ENCODE data around the gene CLEC1A.

CLEC1A gene

DNA sequence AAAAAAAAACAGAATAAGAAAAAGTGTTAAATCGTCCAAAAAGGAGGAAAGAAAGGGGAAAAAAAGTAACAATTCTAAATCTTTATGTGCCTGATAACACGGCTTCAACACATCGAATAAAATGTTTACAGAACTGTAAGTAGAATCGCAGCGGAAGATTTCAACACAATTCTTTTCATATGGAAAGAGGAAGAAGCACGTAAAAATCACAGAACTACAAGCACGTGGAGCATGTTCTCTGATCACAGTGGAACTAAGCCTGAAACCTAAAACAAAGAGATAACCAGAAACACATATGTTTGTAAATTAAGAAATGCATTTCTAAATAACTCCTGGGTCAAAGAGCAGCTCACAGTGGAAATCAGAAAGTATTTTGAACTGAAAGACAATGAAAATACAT, 22.5 kb upstream of the CLEC1A start:
- Histone ChIP-seq H3K27ac (ENCODE audit: low read depth, low read length) (no peak overlapping the region), H3K27me3 (ENCODE audit: control insufficient read depth, insufficient read depth, low read length) (no peaks in the 10 kb centered on the region)

DNA sequence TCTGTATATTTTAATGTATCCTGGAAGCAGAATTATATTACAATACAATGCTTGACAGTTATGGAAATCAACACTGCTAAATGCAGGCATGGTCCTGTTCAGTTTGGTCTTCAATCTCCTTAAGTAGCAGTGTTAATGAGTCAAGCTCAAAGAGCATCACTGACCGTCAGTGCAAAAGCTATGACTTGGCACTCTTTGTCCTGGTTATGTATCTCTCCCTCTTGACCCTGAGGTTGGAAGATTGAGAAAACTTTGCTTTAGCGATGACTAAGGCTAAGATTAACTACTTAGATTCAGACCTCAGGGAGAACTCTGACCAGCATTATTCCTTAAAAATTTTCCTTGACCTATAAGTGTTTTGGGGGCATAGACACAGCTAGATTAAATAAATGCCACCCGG, 20.3 kb upstream of the CLEC1A start:
- no peaks in the 10 kb centered on the region for H3K4me1 ChIP-seq (ENCODE audit: control insufficient read depth, insufficient read depth, low read length)
- H3K36me3 ChIP-seq (ENCODE audit: control insufficient read depth, insufficient read depth, low read length), result no peaks in the 10 kb centered on the region
- no peak overlapping the region for H3K27ac ChIP-seq (ENCODE audit: low read depth, low read length)
- H3K4me3 ChIP-seq (ENCODE audit: low read length), result no peak overlapping the region
- no peak overlapping the region for H3K9ac ChIP-seq (ENCODE audit: low read length)
- H3K27me3 ChIP-seq (ENCODE audit: control insufficient read depth, insufficient read depth, low read length), result no peaks in the 10 kb centered on the region

More for the DNA sequence above, 22.5 kb upstream of the CLEC1A start:
- no peaks in the 10 kb centered on the region for H3K4me1 ChIP-seq (ENCODE audit: control insufficient read depth, insufficient read depth, low read length)
- H3K9ac ChIP-seq (ENCODE audit: low read length), result no peak overlapping the region
- H3K36me3 ChIP-seq (ENCODE audit: control insufficient read depth, insufficient read depth, low read length), result no peaks in the 10 kb centered on the region
- H3K4me3 ChIP-seq (ENCODE audit: low read length), result no peak overlapping the region

DNA sequence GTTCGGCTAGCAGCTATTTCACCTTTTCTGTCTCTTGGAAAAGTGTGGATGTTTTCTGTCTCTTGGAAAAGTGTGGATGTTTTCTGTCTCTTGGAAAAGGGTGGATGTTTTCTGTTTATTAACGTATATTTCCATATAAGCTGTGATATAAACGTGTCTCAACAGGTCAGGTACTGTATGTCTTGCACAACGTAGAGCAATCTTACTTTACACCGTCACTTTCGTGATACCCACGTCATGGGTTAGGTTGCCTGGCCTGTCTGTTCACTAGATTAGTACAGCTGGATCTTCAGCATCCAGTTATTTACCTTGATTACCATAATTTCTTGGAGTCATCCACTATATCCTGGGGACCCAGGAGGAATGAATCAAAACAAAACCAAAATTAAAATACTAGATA, 17.1 kb upstream of the CLEC1A start:
- no peaks in the 10 kb centered on the region for H3K4me1 ChIP-seq (ENCODE audit: control insufficient read depth, insufficient read depth, low read length)
- no peak overlapping the region for H3K4me3 ChIP-seq (ENCODE audit: low read length)
- H3K27ac ChIP-seq (ENCODE audit: low read depth, low read length), result no peak overlapping the region
- no peaks in the 10 kb centered on the region for H3K36me3 ChIP-seq (ENCODE audit: control insufficient read depth, insufficient read depth, low read length)
- no peaks in the 10 kb centered on the region for H3K27me3 ChIP-seq (ENCODE audit: control insufficient read depth, insufficient read depth, low read length)
- no peak overlapping the region for H3K9ac ChIP-seq (ENCODE audit: low read length)

DNA sequence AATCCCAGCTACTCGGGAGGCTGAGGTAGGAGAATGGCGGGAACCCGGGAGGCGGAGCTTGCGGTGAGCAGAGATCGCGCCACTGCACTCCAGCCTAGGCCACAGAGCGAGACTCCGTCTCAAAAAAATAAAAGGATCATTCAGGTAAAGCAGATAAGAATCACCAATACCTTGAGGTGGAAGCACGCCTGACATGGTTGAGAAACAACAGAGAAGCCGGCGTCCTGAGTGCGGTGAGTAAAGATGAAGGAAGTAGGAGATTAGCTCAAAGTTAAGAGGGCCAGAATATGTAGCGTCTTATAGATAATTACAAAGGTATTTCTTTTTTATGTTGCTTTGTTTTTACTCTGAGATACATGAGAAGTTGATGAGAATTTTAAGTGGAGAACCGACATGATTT, 16.5 kb upstream of the CLEC1A start:
- Histone ChIP-seq H3K27ac (ENCODE audit: low read depth, low read length) (no peak overlapping the region), H3K4me1 (ENCODE audit: control insufficient read depth, insufficient read depth, low read length) (no peaks in the 10 kb centered on the region), H3K9ac (ENCODE audit: low read length) (no peak overlapping the region), H3K4me3 (ENCODE audit: low read length) (no peak overlapping the region), H3K36me3 (ENCODE audit: control insufficient read depth, insufficient read depth, low read length) (no peaks in the 10 kb centered on the region), H3K27me3 (ENCODE audit: control insufficient read depth, insufficient read depth, low read length) (no peaks in the 10 kb centered on the region)

DNA sequence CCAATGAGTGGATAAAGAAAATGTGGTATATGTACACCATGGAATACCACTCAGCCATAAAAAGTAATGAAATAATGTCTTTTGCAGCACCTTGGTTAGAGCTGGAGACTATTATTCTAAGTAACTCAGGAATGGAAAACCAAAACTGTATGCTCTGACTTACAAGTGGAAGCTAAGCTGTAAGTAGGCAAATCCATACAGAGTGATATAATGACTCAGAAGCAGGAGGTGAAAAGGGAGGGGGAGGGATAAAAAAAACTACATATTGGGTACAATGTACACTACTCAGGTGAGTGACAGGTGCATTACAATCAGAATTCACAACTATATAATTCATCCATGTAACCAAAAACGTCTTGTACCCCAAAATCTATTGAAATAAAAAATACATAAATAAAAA, 15.1 kb upstream of the CLEC1A start:
- H3K4me1 ChIP-seq (ENCODE audit: control insufficient read depth, insufficient read depth, low read length), result no peaks in the 10 kb centered on the region
- H3K27me3 ChIP-seq (ENCODE audit: control insufficient read depth, insufficient read depth, low read length), result no peaks in the 10 kb centered on the region
- H3K36me3 ChIP-seq (ENCODE audit: control insufficient read depth, insufficient read depth, low read length), result no peaks in the 10 kb centered on the region
- H3K4me3 ChIP-seq (ENCODE audit: low read length), result no peak overlapping the region
- H3K9ac ChIP-seq (ENCODE audit: low read length), result no peak overlapping the region
- H3K27ac ChIP-seq (ENCODE audit: low read depth, low read length), result no peak overlapping the region

DNA sequence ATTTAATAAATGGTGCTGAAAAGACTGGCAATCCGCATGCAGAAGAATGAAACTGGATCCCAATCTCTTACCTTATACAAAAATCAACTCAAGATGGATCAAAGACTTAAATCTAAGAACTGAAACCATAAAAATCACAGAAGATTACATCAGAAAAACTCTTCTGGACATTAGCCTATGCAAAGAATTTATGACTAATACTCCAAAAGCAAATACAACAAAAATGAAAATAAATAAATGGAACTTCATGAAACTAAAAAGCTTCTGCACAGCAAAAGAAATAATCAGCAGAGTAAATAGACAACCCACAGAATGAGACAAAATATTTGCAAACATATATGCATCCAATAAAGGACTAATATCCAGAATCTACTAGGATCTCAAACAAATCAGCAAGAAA, 14.3 kb upstream of the CLEC1A start:
- Histone ChIP-seq H3K4me1 (ENCODE audit: control insufficient read depth, insufficient read depth, low read length) (no peaks in the 10 kb centered on the region), H3K27ac (ENCODE audit: low read depth, low read length) (no peak overlapping the region), H3K4me3 (ENCODE audit: low read length) (no peak overlapping the region), H3K27me3 (ENCODE audit: control insufficient read depth, insufficient read depth, low read length) (no peaks in the 10 kb centered on the region), H3K36me3 (ENCODE audit: control insufficient read depth, insufficient read depth, low read length) (no peaks in the 10 kb centered on the region), H3K9ac (ENCODE audit: low read length) (no peak overlapping the region)

GRCh38 chr12:10111451-10111850, 12.7 kb upstream of the CLEC1A start:
- H3K27me3 ChIP-seq (ENCODE audit: control insufficient read depth, insufficient read depth, low read length), result no peaks in the 10 kb centered on the region
- no peaks in the 10 kb centered on the region for H3K36me3 ChIP-seq (ENCODE audit: control insufficient read depth, insufficient read depth, low read length)
- no peak overlapping the region for H3K9ac ChIP-seq (ENCODE audit: low read length)

DNA sequence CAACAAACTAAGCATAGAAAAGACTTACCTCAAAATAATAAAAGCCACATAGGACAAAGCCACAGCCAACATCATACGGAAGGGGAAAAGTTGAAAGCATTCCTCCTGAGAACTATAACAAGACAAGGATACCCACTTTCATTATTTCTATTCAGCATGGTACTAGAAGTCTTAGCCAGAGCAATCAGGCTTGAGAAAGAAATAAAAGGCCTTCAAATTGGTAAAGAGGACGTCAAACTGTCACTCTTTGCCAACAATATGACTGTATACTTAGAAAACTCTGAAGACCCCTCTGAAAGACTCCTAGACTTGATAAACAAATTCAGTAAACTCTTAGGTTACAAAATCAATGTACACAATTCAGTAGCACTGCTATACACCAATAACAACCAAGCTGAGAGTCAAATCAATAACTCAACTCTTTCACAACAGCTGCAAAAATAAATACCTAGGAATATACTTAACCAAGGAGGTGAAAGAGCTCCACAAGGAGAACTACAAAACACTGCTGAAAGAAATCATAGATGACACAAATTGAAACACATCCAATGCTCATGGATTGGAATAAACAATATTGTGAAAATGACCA, 11.6 kb upstream of the CLEC1A start:
- H3K4me1 ChIP-seq (ENCODE audit: control insufficient read depth, insufficient read depth, low read length), result no peaks in the 10 kb centered on the region
- H3K4me3 ChIP-seq (ENCODE audit: low read length), result no peak overlapping the region
- H3K27me3 ChIP-seq (ENCODE audit: control insufficient read depth, insufficient read depth, low read length), result no peaks in the 10 kb centered on the region
- no peaks in the 10 kb centered on the region for H3K36me3 ChIP-seq (ENCODE audit: control insufficient read depth, insufficient read depth, low read length)
- H3K27ac ChIP-seq (ENCODE audit: low read depth, low read length), result no peak overlapping the region
- no peak overlapping the region for H3K9ac ChIP-seq (ENCODE audit: low read length)

More at GRCh38 chr12:10111451-10111850, 12.7 kb upstream of the CLEC1A start:
- Histone ChIP-seq H3K27ac (ENCODE audit: low read depth, low read length) (no peak overlapping the region), H3K4me1 (ENCODE audit: control insufficient read depth, insufficient read depth, low read length) (no peaks in the 10 kb centered on the region), H3K4me3 (ENCODE audit: low read length) (no peak overlapping the region)

DNA sequence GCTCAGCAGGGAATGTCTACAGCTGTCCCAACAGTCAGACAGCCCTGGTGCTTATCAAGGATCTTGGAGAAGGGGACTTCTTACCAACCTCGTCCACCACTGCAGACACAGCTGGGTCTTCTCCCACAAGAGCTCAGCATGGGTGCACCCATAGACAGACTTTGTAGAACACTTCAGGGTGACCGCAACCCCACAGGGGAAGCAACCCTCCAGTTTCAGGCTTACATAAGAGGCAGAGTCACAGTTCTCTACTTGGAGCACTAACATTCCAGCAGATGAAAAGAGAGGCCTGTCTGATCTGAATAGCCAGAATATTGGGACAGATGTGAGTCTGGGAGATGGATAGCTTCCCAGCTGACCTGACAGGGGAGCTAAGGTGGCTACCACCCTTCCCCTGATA, 3.5 kb upstream of the CLEC1A start:
- Histone ChIP-seq H3K27ac (ENCODE audit: low read depth, low read length) (no peak overlapping the region), H3K4me1 (ENCODE audit: control insufficient read depth, insufficient read depth, low read length) (peaks cover 6% of the 10 kb centered on the region), H3K27me3 (ENCODE audit: control insufficient read depth, insufficient read depth, low read length) (no peaks in the 10 kb centered on the region)

GRCh38 chr12:10101648-10102220, 2.9 kb upstream of the CLEC1A start:
- no peaks in the 10 kb centered on the region for H3K36me3 ChIP-seq (ENCODE audit: control insufficient read depth, insufficient read depth, low read length)
- H3K27me3 ChIP-seq (ENCODE audit: control insufficient read depth, insufficient read depth, low read length), result no peaks in the 10 kb centered on the region
- peaks cover 6% of the 10 kb centered on the region for H3K4me1 ChIP-seq (ENCODE audit: control insufficient read depth, insufficient read depth, low read length)
- H3K4me3 ChIP-seq (ENCODE audit: low read length), result no peak overlapping the region
- peak overlapping the region; percentile 33 for H3K27ac ChIP-seq (ENCODE audit: low read depth, low read length)
- H3K9ac ChIP-seq (ENCODE audit: low read length), result no peak overlapping the region

More for the DNA sequence above, 3.5 kb upstream of the CLEC1A start:
- H3K9ac ChIP-seq (ENCODE audit: low read length), result no peak overlapping the region
- H3K36me3 ChIP-seq (ENCODE audit: control insufficient read depth, insufficient read depth, low read length), result no peaks in the 10 kb centered on the region
- no peak overlapping the region for H3K4me3 ChIP-seq (ENCODE audit: low read length)

DNA sequence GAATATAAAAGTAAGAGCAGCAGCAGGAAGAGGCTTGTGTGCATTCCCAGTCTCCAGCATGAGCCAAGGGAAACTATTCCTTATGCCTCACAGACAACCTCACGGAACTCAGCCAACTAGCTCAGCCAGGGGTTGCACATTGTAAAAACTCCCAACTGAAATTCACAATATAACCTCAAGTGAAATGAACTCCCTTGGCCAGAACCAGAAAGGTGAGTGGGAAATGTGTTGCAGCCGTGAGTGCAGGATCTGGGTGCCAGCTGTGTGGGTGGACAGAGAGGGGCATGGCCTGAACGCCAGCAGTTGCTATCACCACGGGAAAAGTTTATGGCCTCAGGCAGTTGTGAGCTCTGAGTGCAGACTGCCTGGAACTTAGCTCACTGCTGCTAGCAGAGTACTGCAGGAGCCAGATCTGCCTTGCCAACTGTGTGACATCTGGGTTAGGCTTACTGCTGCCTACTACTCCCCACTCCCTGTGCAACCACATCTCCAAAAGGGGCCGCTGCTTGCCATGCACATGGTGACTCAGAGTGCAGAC, 2.3 kb upstream of the CLEC1A start:
- no peaks in the 10 kb centered on the region for H3K27me3 ChIP-seq (ENCODE audit: control insufficient read depth, insufficient read depth, low read length)
- H3K4me3 ChIP-seq (ENCODE audit: low read length), result no peak overlapping the region
- peak overlapping the region; percentile 38 for H3K27ac ChIP-seq (ENCODE audit: low read depth, low read length)

GRCh38 chr12:10097521-10097920, 1.3 kb downstream of the CLEC1A start:
- peaks cover 6% of the 10 kb centered on the region for H3K4me1 ChIP-seq (ENCODE audit: control insufficient read depth, insufficient read depth, low read length)
- no peak overlapping the region for H3K27ac ChIP-seq (ENCODE audit: low read depth, low read length)
- no peak overlapping the region for H3K4me3 ChIP-seq (ENCODE audit: low read length)
- no peaks in the 10 kb centered on the region for H3K27me3 ChIP-seq (ENCODE audit: control insufficient read depth, insufficient read depth, low read length)
- no peaks in the 10 kb centered on the region for H3K36me3 ChIP-seq (ENCODE audit: control insufficient read depth, insufficient read depth, low read length)
- H3K9ac ChIP-seq (ENCODE audit: low read length), result no peak overlapping the region

More for the DNA sequence above, 2.3 kb upstream of the CLEC1A start:
- Histone ChIP-seq H3K36me3 (ENCODE audit: control insufficient read depth, insufficient read depth, low read length) (no peaks in the 10 kb centered on the region), H3K4me1 (ENCODE audit: control insufficient read depth, insufficient read depth, low read length) (peaks cover 6% of the 10 kb centered on the region), H3K9ac (ENCODE audit: low read length) (no peak overlapping the region)

DNA sequence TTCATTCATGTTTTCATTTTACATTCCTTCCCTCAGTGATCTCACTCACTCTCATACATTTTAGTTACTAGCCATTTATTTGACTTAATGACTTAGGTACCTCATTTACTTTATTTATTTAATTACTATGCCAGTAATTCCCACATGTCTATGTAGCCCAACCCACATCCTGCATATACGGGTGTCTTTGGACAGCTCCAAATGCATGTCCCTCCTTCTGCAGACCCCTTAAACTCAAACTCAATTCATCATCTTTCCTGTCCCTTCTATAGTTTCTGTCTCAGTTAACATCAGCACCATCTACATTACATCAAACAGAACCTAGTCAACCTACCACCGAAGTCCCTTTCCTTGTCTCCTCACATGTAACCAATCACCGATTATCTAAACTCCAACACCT, 2.8 kb downstream of the CLEC1A start:
- Histone ChIP-seq H3K9ac (ENCODE audit: low read length) (no peak overlapping the region), H3K4me3 (ENCODE audit: low read length) (no peak overlapping the region), H3K27ac (ENCODE audit: low read depth, low read length) (no peak overlapping the region), H3K4me1 (ENCODE audit: control insufficient read depth, insufficient read depth, low read length) (no peaks in the 10 kb centered on the region), H3K27me3 (ENCODE audit: control insufficient read depth, insufficient read depth, low read length) (no peaks in the 10 kb centered on the region), H3K36me3 (ENCODE audit: control insufficient read depth, insufficient read depth, low read length) (no peaks in the 10 kb centered on the region)
